GM18858 (cell line): Measurements from ENCODE around the gene NKD1.
"Not testable (repeated sequence)": the region's sequence is repeated elsewhere in the genome, so short reads cannot be mapped to it uniquely, and the experiment has no call there.

Experiments used
- ATAC-seq: cut with Tn5 transposase; IDR thresholded peaks from one replicate; pipeline ENCODE4 v1.9.1; 2021; ENCODE audit not compliant: unreplicated experiment

NKD1 gene

DNA sequence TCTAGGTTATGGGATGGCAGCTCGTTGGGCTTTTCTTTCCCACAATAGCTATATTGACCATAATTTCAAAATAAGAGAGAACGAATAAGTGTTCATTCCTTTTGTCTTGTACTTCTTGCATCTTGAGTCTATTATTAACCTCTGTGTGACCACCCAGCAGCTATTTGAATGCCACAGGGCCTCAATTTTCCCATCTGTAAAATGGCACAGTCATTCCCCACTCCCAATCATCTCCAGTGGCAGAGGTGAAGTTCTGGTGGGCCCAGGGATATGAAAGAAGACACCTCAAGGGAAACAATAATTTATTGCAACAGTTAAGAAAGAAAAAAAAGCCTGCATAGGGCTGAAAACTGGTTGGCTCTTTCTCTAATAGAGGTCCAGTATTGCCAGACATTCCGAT is 28.6 kb upstream of the NKD1 start:
- no peak for ATAC-seq

DNA sequence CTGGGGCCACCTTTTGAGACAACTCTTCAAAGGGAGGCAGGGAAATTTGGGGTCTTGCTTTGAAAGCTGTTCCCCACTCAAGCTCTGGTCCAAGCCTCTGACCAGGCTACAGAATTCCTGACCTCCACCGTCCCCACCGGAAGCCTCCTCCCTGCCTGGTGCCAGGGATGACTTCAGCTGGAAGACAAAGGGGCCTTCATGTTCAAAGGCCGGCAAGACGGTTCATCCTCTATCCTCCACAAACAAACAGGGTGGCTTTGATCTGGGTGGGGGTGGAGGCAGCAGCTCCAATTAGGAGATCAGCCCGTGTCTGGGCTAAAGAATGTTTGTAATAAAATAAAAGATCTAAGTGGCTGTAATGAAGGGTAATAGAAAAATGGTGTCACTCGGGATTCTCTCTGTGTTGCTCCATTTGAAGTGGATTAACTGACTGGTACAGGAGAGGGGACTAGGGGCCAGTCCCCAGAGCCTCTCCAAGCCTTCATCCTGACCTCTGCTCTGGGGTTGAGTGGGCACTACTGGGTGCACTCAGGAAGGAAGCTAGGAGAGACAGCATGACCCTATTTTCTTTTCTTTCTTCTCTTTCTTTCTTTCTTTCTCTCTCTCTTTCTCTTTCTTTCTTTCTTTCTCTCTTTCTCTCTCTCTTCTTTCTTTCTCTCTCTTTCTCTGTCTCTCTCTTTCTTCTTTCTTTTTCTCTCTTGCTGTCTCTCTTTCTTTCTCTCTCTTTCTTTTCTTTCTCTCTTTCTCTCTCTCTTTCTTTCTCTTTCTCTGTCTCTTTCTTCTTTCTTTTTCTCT is 27.5 kb upstream of the NKD1 start:
- no peak for ATAC-seq

DNA sequence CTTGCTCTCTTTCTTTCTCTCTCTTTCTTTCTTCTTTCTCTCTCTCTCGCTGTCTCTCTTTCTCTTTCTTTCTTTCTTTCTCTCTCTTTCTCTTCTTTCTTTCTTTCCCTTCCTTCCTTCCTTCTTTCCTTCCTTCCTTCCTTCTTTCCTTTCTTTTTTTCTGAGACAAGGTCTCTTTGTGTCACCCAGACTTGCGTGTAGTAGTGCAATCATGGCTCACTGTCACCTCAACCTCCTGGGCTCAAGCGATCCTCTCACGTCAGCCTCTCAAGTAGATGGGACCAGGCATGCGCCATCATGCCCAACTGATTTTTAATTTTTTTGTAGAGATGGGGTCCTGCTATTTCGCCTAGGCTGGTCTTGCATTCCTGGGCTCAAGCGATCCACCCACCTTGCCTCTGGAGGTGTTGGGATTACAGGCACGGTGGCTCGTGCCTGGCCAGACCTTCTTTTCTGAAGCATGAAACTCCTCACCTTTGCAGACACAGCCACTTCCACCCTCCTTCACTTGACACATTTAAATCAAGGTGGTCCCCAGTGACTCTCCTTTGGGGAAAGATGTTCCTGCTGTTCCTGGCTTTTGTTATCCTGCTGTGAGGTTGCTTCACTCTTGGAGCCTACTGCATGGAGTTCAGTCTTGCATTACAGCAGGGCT is 26.8 kb upstream of the NKD1 start:
- ATAC-seq: no peak

DNA sequence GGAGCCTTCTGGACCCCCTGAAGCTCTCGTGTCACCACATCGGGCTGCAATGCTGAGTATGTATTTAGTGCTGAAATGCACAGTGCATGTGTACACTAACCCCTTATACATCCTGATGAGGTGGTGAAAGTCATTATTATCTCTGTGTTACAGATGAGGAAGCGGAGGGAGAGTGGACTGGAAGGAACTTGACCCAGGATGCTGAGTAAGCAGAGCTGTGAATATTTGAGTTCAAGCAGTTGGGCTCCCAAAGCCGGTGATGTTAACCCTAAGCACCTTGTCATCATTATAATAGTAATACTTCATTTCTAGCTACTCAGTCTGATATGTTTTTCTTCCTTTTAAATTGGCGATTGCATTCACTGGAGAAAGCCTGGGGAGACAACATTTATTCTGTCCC is 25.9 kb upstream of the NKD1 start:
- ATAC-seq: no peak

DNA sequence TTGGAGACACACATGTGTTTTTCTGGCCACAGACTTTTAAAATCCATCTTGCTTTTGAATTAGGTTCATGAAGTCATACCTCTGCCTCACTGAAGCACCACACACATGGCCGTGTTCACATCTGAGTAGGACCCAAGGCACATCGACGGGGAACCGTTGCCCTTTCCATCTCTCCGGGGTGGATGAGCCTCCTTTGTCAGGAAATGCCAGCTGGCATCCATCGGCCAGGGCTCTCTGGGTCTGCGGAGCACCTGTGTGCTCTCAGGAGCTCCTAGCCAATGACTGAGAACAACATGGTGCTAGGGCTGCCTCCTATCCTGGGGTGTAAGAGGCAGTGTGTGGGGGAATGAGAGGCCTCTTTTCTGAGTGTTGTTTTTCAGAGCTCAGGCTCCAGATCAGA is 24.5 kb upstream of the NKD1 start:
- ATAC-seq: no peak

DNA sequence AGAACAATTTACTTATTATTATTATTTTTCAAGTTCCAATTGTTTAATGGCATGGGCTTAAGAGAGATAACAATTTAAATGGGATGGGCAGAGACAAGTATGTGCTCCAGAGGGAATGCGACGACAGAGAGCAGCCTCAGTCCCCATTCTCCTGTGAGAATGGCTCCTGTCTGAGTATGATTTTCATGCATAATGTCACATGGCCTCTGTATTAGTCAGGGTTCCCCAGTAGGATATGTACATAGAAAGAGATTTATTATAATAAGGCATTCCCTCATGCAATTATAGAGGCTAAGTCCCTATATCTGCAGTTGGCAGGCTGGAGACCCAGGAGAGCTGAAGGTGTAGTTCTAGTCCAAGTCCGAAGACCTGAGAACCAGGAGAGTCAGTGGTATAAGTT is 22.9 kb upstream of the NKD1 start:
- no peak for ATAC-seq

DNA sequence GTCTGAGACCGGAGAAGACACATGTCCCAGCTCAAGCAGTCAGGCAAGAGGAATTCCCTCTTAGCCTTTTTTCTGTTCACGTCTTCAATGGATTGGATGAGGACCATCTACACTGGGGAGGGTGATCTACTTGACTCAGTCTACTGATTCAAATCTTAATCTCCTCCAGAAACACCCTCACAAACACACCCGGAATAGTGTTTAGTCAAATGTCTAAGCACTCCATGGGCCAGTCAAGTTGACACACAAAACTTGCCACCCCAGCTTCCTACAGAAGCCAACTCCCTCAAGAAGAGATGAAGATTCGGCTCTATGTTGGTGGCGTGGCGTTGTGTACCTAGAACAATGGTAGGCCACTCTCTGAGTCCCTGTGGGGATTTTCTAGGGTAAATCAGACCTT is 22.5 kb upstream of the NKD1 start:
- ATAC-seq: no peak

DNA sequence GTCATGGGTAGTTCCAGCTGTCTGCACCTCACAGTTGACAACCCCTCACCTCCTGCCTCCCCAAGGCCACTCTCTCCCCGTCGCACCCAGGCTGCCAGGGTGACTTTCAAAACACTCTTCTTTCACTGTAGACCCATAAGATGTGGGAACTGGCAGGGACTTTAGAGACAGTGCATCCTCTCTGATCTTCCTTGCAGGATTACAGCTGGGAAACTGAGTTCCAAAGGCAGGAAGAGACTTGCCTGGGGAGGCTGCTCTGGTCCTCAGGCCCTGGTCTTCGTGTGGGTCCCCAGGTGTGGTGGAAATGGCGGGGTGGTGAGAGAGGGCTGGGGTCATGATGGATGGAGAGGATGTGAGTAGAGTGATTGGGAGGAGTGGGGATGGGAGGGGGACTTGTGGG is 21.9 kb upstream of the NKD1 start:
- ATAC-seq: no peak

DNA sequence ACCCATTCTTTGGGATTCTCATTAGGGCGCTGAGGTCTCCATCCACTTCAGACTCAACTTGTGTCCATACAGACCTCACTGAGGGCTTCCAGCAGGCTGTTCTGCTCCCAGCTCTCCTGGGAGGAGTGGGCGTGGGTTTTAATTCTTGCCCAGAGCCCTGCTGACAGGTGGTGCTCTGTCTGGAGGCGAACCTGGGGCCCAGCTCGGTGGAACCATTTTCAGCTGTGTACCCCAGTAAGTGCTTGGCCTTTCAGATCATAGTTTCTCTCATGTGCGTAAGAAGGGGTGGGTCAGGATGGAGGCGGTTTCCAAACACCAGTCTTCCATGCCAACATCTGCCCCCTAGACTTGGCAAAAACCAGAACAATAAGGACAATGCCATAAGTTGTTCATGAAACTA is 21.4 kb upstream of the NKD1 start:
- ATAC-seq: no peak

DNA sequence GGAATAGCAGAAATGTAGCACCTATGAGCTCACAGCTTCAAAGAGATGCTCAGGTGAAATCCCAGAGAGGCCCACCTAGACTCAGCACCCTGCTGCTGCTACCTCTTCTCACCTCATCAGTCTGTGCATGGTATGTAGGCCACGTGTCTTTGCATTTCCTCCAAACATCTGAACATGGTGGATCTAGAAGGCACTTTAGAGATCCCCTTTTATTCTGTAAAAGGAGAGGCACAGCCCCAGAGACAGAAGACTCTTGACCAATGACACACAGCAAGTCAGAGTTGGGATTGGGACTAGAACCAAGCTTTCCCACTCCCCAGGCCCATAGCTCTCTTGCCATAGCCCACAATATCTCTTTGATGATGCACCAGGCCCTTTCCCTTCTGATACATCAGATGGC is 19.4 kb upstream of the NKD1 start:
- ATAC-seq: no peak

DNA sequence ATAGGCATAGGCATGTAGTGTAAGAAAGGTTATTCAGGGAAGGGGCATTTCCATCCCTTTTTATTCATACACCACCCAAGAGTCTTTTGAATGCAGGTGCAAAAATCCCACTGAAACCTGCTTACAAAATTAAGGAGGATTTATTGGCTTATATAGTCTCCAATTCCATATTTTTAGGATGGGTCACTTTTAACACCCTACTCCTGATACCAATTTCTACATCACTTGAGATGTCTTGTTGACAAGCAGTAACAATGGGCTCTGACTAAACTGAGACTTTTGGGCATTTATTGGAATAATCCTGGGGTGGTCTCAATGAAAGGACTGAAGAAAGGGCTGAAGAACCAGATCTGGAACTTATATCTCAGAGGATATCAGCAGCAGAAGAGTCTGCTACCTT is 18.9 kb upstream of the NKD1 start:
- no peak for ATAC-seq

DNA sequence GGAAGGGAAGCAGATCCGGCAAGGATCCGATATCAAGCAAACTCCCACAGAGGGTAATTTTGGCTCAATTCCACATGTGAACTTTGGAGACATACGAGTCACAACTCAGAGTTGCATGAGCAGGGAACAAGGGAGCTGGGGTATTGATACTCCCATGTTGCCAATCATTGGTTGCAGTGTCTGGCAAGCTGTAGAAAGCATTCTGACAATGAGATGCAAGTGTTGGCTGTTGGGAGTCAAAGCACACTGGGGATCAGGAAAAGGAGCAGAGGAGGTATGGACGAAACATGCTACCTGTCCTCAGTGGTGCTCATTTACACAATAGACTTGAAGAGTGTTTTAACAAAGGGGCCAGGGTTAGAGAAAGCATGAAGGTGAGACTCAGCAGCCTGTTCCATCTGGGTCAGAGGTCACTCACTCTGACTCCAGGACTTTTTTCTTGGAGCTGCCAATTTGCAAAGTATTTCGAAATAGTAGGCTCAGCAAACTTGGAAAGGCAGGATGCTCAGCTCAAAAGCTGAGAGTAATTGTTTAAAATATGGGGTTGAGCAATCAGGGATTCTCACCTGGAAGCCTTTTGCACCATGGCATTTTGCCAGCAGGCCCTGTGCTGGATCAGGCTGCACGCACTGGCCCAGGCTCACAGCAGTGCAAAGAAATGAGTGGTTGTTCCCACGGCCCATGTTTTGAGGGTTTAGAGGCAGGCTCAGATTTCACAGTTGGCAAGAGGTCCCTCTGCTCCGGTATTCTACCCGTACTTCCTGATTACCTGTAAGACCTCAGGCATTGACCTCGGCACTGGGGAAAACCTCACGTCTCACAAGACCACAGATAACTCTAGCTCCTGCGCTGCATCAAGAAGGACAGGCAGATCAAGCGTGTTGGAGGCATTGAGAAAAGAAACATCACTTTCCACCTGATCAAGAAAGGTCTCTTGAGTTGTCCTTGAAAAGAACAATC is 17.6 kb upstream of the NKD1 start:
- ATAC-seq: no peak

DNA sequence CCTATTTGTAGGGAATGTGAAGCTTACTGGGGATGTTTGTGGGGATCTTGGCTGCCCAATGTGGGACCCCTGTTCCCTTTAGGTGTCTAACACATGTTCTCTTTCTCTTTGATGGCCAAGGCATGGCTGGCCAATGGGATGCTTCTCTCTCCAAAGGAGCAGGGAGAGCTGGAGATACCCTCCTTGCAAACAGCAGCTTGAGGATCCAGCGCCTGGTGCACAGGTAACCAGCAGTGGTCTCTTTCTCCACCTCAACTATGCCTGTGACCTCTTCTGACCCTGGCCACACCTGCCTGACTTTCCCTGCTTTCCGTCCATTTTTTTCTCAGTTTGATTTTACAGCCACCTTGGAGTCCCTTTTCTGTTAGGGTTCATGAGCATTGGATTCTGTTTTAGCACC is 16.8 kb upstream of the NKD1 start:
- no peak for ATAC-seq

DNA sequence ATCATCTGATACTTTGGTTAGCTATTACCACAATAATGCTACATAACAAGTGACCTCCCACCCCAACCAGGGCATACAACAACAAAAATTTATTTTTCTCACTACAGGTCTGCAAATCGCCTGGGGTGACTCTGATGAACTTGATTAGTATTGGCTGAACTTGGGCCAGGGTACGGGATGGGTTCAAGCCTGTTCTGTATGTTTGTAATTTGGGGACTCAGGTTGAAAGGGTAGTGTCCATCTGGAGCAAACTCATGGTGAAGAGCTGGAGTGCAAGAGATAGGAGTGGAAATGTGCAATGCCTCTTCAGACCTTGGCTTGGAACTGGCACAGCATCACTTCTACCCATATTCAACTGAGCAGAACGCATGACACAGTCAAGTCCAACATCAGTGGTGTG is 16.3 kb upstream of the NKD1 start:
- no peak for ATAC-seq

DNA sequence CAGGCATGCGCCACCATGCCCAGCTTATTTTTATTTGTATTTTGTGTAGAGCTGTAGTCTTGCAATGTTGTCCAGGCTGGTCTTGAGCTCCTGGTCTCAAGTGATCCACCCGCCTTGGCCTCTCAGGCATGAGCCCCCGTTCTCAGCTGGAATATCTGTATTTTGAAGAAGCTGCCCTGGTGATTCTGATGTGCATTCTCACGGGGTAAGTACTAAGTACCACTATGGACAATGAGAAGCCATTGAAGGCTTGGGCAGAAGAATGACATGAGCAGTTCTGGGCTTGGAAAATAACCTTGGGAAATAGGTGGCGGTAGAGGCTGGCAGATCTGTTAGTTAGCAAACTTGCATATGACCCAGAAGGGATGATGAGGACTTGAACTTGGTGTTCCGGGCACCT is 15.6 kb upstream of the NKD1 start:
- ATAC-seq: no peak

DNA sequence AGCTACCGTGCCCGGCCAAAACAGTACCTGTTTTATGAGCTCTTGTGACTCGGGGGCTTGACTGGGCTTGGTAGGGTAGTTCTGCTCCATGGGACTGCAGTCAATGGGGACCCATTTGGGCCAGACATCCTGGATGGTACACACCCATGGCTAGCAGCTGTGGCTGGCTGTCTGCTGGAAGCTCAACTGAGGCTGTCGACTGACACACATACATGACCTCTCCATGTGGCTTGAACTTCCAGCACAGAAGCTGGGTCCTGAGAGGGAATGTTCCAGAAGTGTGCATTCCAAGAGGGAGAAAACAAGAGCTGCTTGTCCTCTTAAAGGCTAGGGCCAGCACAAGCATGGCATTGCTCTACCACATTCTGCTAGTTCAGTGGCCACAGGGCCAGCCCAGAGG is 14.9 kb upstream of the NKD1 start:
- no peak for ATAC-seq

DNA sequence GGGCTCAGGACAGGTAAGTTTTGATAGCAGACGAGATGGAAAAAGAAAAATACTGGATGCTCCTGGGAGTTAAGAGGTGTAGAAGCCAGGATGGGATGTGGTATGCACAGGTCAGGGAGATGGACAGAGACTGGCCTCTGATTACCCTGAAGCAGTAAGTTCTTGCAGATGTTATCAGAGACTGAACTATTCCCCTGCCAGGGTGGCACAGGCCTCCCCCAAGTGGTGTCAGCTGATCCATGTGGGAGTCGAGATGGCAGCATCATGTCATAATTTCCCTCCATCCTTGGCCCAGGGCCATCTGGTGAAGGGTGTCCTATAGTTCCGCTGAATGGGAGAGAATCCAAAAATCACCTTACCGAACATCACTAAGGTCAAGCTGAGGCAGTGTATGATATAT is 14.1 kb upstream of the NKD1 start:
- ATAC-seq: no peak

DNA sequence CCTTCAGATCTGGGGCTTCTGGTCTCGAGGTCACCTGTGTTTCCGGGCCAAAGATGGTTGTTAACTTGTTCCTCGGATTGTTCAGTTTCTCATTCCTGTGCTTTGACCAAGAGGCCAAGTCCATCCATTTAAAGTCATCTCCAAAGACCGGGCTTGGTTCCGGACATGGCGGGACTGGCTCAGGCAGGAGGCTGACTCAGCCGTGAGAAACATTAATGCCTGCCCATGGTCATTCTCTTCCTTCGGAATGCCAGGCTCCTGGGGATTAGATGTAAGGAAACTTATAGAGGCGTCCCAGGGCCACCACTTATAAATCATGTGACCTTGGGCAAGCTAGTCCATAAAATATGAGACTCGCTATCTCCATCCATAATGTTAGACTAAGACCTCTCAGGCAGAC is 13.6 kb upstream of the NKD1 start:
- ATAC-seq: no peak

DNA sequence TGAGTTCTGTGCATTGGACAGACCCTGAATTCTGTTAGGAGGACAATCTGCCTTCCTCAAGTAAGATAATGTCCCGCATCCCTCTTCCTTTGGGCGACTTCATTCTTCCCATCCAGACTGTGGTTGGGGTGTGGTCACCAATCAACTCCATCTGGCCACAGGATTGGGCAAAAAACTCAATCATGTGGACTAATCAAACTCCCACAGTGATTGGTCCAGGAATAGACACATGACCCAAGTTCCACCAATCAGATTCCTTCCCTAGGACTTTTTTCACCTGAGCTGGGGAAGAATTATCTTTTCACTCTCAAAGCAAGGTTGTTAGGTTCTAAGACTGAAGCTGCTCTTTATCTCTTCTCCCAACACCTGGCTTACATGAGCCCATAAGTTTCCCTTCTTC is 13.2 kb upstream of the NKD1 start:
- no peak for ATAC-seq

DNA sequence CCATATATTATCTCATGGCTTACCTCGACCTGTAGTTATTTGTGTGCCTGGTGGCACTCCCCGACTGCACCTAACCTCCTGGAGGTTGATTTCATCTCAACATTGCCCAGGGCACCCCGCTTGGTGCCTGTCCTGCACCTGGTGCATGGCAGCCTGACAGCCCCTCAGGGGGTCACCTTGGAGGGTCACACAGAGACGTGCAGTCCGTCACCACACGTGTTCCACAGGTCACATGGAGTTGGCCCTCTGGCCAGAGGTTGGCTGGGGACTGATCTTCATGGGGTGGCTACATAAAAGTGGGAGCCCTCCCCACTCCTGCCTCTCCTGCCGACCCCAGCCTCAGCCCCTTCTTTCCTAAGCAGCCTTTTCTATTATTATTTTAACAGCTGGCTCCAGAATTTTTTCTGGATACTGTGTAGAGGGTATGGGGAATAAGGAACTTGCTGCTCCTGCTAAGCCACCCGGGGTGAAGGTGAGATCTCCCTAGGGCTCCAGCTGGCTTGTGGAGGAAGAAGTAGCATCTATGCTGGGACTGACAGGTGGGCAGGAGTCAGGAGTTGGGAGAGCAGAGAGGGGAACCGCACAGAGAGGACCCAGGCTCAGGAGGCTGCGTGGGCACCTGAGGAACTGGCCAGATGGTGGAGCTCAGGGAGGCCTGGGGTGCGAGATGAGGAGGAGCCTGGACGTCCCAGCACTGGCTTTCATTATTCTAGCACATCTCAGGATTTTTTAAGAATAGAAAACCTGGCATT is 12.5 kb upstream of the NKD1 start:
- ATAC-seq: no peak

DNA sequence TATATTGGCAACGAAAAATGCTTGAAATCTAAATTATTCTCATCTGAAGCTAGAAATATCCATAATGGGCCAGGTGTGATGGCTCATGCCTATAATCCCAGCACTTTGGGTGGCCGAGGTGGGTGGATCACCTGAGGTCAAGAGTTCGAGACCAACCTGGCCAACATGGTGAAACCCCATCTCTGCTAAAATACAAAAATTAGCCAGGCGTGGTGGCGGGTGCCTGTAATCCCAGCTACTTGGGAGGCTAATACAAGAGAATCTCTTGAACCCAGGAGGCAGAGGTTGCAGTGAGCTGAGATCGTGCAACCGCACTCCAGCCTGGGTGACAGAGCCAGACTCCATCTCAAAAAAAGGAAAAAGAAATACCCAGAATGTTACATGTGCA is 11.9 kb upstream of the NKD1 start:
- not testable (repeated sequence) for ATAC-seq
